Measurements from ENCODE around the gene NPFFR2.

Gene NPFFR2

GRCh38 chr4:72031868-72032608 is at the start of gene NPFFR2:
Gene NPFFR2, plus strand, starts transcription at chr4:72032000. Its CDS starts 96,592 bp downstream, at chr4:72128592.
- H3K9me3 ChIP-seq (ENCODE audit: control insufficient read depth, insufficient read depth, low read depth, low read length): no peaks in the 10 kb centered on the region
- H3K4me1 ChIP-seq (ENCODE audit: control insufficient read depth, insufficient read depth, low read length): peaks cover 5% of the 10 kb centered on the region; the same call in 1 of the 2 replicates
- H3K27me3 ChIP-seq (ENCODE audit: control insufficient read depth, insufficient read depth, low read length): no peaks in the 10 kb centered on the region
- H3K9ac ChIP-seq (ENCODE audit: low read length): peak within 1 kb of the TSS; percentile 85
- peak within 1 kb of the TSS; percentile 72 for H3K4me3 ChIP-seq (ENCODE audit: low read depth, low read length)
- peak within 1 kb of the TSS; percentile 42; the same call in 1 of the 2 replicates for H3K27ac ChIP-seq (ENCODE audit: low read depth, low read length)
- no peaks in the 10 kb centered on the region for H3K36me3 ChIP-seq (ENCODE audit: control insufficient read depth, insufficient read depth, low read length)

GRCh38 chr4:71992571-71993312 is 39.1 kb upstream of the NPFFR2 start:
- Histone ChIP-seq H3K4me3 (ENCODE audit: low read depth, low read length) (no peak overlapping the region), H3K27ac (ENCODE audit: low read depth, low read length) (no peak overlapping the region), H3K9me3 (ENCODE audit: control insufficient read depth, insufficient read depth, low read depth, low read length) (peaks cover 8% of the 10 kb centered on the region), H3K4me1 (ENCODE audit: control insufficient read depth, insufficient read depth, low read length) (no peaks in the 10 kb centered on the region), H3K9ac (ENCODE audit: low read length) (no peak overlapping the region), H3K27me3 (ENCODE audit: control insufficient read depth, insufficient read depth, low read length) (no peaks in the 10 kb centered on the region), H3K36me3 (ENCODE audit: control insufficient read depth, insufficient read depth, low read length) (no peaks in the 10 kb centered on the region)

DNA sequence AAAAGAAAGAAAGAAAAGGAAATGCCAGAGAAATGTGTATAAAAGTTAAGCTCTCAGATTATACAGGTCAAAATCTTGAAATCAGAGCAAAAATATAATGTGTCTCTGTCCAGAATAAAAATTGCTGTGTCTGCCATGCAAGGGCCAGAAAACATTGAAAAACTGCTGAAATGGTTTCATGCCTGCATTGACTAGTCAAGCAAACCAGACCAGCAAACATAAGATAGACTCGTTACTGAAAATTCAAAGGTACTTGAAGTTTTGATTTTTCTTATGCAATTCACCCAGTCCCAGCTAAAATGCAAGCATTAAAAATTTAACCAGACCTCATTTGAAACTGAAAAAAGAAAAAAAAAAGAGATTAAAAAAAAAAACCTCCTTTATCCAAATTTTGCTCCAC is 37.2 kb upstream of the NPFFR2 start:
- Histone ChIP-seq H3K9me3 (ENCODE audit: control insufficient read depth, insufficient read depth, low read depth, low read length) (peaks cover 8% of the 10 kb centered on the region), H3K9ac (ENCODE audit: low read length) (no peak overlapping the region), H3K27ac (ENCODE audit: low read depth, low read length) (no peak overlapping the region), H3K36me3 (ENCODE audit: control insufficient read depth, insufficient read depth, low read length) (no peaks in the 10 kb centered on the region), H3K4me1 (ENCODE audit: control insufficient read depth, insufficient read depth, low read length) (no peaks in the 10 kb centered on the region), H3K27me3 (ENCODE audit: control insufficient read depth, insufficient read depth, low read length) (no peaks in the 10 kb centered on the region), H3K4me3 (ENCODE audit: low read depth, low read length) (no peak overlapping the region)

DNA sequence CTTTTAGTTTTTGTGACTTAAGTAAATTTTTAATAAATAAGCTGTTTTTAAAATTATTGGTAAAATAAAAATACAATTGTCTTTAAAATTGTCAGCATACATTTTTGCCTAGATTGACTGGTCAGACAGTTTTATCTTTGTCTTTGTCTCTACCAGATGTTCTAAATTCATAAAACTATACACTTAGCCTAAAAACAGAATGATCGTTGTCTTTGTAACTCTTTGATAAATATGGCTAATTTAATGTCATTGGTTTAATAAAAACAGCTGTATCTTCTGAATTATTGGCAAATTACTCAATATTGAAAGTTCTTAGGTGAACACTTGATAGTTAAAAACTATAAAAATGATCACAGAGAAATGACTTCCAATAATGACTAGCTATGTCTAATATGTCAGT is 36.5 kb upstream of the NPFFR2 start:
- Histone ChIP-seq H3K4me1 (ENCODE audit: control insufficient read depth, insufficient read depth, low read length) (no peaks in the 10 kb centered on the region), H3K9me3 (ENCODE audit: control insufficient read depth, insufficient read depth, low read depth, low read length) (peaks cover 8% of the 10 kb centered on the region), H3K27ac (ENCODE audit: low read depth, low read length) (no peak overlapping the region), H3K4me3 (ENCODE audit: low read depth, low read length) (no peak overlapping the region), H3K9ac (ENCODE audit: low read length) (no peak overlapping the region), H3K27me3 (ENCODE audit: control insufficient read depth, insufficient read depth, low read length) (no peaks in the 10 kb centered on the region), H3K36me3 (ENCODE audit: control insufficient read depth, insufficient read depth, low read length) (no peaks in the 10 kb centered on the region)

GRCh38 chr4:72006586-72006985 is 25.2 kb upstream of the NPFFR2 start:
- Histone ChIP-seq H3K4me3 (ENCODE audit: low read depth, low read length) (no peak overlapping the region), H3K9ac (ENCODE audit: low read length) (no peak overlapping the region), H3K36me3 (ENCODE audit: control insufficient read depth, insufficient read depth, low read length) (no peaks in the 10 kb centered on the region), H3K27me3 (ENCODE audit: control insufficient read depth, insufficient read depth, low read length) (no peaks in the 10 kb centered on the region), H3K4me1 (ENCODE audit: control insufficient read depth, insufficient read depth, low read length) (no peaks in the 10 kb centered on the region), H3K9me3 (ENCODE audit: control insufficient read depth, insufficient read depth, low read depth, low read length) (no peaks in the 10 kb centered on the region), H3K27ac (ENCODE audit: low read depth, low read length) (no peak overlapping the region)

- Histone ChIP-seq H3K4me3 (ENCODE audit: low read depth, low read length) (no peak overlapping the region), H3K9me3 (ENCODE audit: control insufficient read depth, insufficient read depth, low read depth, low read length) (no peaks in the 10 kb centered on the region), H3K27ac (ENCODE audit: low read depth, low read length) (no peak overlapping the region), H3K9ac (ENCODE audit: low read length) (no peak overlapping the region), H3K4me1 (ENCODE audit: control insufficient read depth, insufficient read depth, low read length) (no peaks in the 10 kb centered on the region), H3K27me3 (ENCODE audit: control insufficient read depth, insufficient read depth, low read length) (no peaks in the 10 kb centered on the region), H3K36me3 (ENCODE audit: control insufficient read depth, insufficient read depth, low read length) (no peaks in the 10 kb centered on the region)
These were observed 19.9 kb upstream of the NPFFR2 start for GRCh38 chr4:72011906-72012305.

DNA sequence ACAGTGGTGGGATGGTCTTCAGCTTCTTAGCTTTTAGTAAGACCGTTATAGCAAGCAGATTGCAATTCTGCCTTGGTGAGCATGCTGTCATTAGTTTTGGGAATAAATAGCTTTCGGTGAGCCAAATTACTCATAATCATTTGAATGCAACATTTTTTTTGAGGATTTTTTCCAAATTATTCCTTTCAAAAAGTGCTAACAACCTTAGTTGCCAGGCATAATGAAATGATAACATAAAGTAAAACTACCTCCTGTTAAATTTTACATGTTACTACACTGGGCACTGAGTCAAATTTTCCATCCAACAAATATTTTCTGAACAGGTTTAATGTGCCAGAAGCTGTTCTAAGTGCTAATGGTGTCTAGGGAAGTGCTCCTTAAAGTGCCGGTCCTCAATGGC is 15.8 kb upstream of the NPFFR2 start:
- no peaks in the 10 kb centered on the region for H3K36me3 ChIP-seq (ENCODE audit: control insufficient read depth, insufficient read depth, low read length)
- no peaks in the 10 kb centered on the region for H3K9me3 ChIP-seq (ENCODE audit: control insufficient read depth, insufficient read depth, low read depth, low read length)
- no peak overlapping the region for H3K27ac ChIP-seq (ENCODE audit: low read depth, low read length)
- no peaks in the 10 kb centered on the region; the same call in 1 of the 2 replicates for H3K4me1 ChIP-seq (ENCODE audit: control insufficient read depth, insufficient read depth, low read length)
- H3K27me3 ChIP-seq (ENCODE audit: control insufficient read depth, insufficient read depth, low read length): no peaks in the 10 kb centered on the region
- H3K4me3 ChIP-seq (ENCODE audit: low read depth, low read length): no peak overlapping the region
- H3K9ac ChIP-seq (ENCODE audit: low read length): no peak overlapping the region

GRCh38 chr4:72019688-72020087 is 12.1 kb upstream of the NPFFR2 start:
- no peak overlapping the region for H3K4me3 ChIP-seq (ENCODE audit: low read depth, low read length)
- H3K9me3 ChIP-seq (ENCODE audit: control insufficient read depth, insufficient read depth, low read depth, low read length): no peaks in the 10 kb centered on the region
- H3K27ac ChIP-seq (ENCODE audit: low read depth, low read length): no peak overlapping the region
- no peaks in the 10 kb centered on the region; the same call in 1 of the 2 replicates for H3K4me1 ChIP-seq (ENCODE audit: control insufficient read depth, insufficient read depth, low read length)
- H3K27me3 ChIP-seq (ENCODE audit: control insufficient read depth, insufficient read depth, low read length): no peaks in the 10 kb centered on the region
- no peaks in the 10 kb centered on the region for H3K36me3 ChIP-seq (ENCODE audit: control insufficient read depth, insufficient read depth, low read length)
- H3K9ac ChIP-seq (ENCODE audit: low read length): no peak overlapping the region

DNA sequence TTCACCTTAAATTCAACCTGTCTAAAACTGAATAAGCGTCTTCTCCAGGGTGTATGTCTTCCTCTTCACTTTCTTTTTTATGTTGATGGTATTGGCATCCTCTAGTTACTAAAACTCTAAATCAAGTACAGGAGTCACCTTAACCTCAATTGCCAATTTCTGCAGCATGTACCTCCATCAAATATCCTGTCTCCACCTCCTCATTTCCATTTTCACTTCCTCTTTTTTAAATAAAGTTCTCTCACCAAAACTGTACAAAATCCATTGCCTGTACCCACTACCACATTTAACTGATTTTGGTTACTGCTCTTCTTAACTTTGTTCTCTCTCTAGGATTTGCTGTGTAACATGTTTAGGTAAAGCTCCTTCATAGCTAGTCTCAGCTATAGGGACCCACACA is 9.2 kb upstream of the NPFFR2 start:
- Histone ChIP-seq H3K9me3 (ENCODE audit: control insufficient read depth, insufficient read depth, low read depth, low read length) (no peaks in the 10 kb centered on the region), H3K9ac (ENCODE audit: low read length) (no peak overlapping the region), H3K36me3 (ENCODE audit: control insufficient read depth, insufficient read depth, low read length) (no peaks in the 10 kb centered on the region), H3K27me3 (ENCODE audit: control insufficient read depth, insufficient read depth, low read length) (no peaks in the 10 kb centered on the region), H3K4me3 (ENCODE audit: low read depth, low read length) (no peak overlapping the region), H3K27ac (ENCODE audit: low read depth, low read length) (no peak overlapping the region), H3K4me1 (ENCODE audit: control insufficient read depth, insufficient read depth, low read length) (no peaks in the 10 kb centered on the region; the same call in 1 of the 2 replicates)

- no peak overlapping the region for H3K9ac ChIP-seq (ENCODE audit: low read length)
- no peaks in the 10 kb centered on the region for H3K9me3 ChIP-seq (ENCODE audit: control insufficient read depth, insufficient read depth, low read depth, low read length)
- no peak overlapping the region for H3K4me3 ChIP-seq (ENCODE audit: low read depth, low read length)
- H3K36me3 ChIP-seq (ENCODE audit: control insufficient read depth, insufficient read depth, low read length): no peaks in the 10 kb centered on the region
- no peak overlapping the region for H3K27ac ChIP-seq (ENCODE audit: low read depth, low read length)
- H3K4me1 ChIP-seq (ENCODE audit: control insufficient read depth, insufficient read depth, low read length): no peaks in the 10 kb centered on the region
- no peaks in the 10 kb centered on the region for H3K27me3 ChIP-seq (ENCODE audit: control insufficient read depth, insufficient read depth, low read length)
These were observed 23.8 kb downstream of the NPFFR2 start for GRCh38 chr4:72055566-72055965.

- Histone ChIP-seq H3K27ac (ENCODE audit: low read depth, low read length) (no peak overlapping the region), H3K9ac (ENCODE audit: low read length) (no peak overlapping the region), H3K36me3 (ENCODE audit: control insufficient read depth, insufficient read depth, low read length) (no peaks in the 10 kb centered on the region), H3K27me3 (ENCODE audit: control insufficient read depth, insufficient read depth, low read length) (no peaks in the 10 kb centered on the region), H3K9me3 (ENCODE audit: control insufficient read depth, insufficient read depth, low read depth, low read length) (no peaks in the 10 kb centered on the region), H3K4me1 (ENCODE audit: control insufficient read depth, insufficient read depth, low read length) (no peaks in the 10 kb centered on the region), H3K4me3 (ENCODE audit: low read depth, low read length) (no peak overlapping the region)
These were observed 31.9 kb downstream of the NPFFR2 start for GRCh38 chr4:72063726-72064125.

Data from HUES6 (cell line).